T-helper 1 cell (primary cell): ENCODE measurements around the gene PPP1CC.

Experiments used
- DNase-seq, 5 donors: peaks; one replicate each; pipeline ENCODE4 v3.0.0-alpha.2; 2012 to 2020

The PPP1CC gene

GRCh38 chr12:110721570-110721969, 21.1 kb downstream of the PPP1CC start:
- DNase-seq: no peak

- DNase-seq: no peak
These were observed 22.2 kb downstream of the PPP1CC start for GRCh38 chr12:110720516-110720915.

GRCh38 chr12:110718222-110718908, 24.3 kb downstream of the PPP1CC start:
- no peak for DNase-seq

- DNase-seq: no peak
These were observed 25.7 kb downstream of the PPP1CC start for GRCh38 chr12:110717037-110717436.

- no peak for DNase-seq
These were observed 33.8 kb downstream of the PPP1CC start for GRCh38 chr12:110708917-110709316.

- DNase-seq: no peak
These were observed 37.4 kb downstream of the PPP1CC start for GRCh38 chr12:110705309-110705708.

- DNase-seq: peak in 1 of 5 donors; percentile 20
These were observed 37.9 kb downstream of the PPP1CC start for GRCh38 chr12:110704750-110705149.

- DNase-seq: no peak
These were observed 38.5 kb downstream of the PPP1CC start for GRCh38 chr12:110704231-110704630.

GRCh38 chr12:110702081-110702480, 40.6 kb downstream of the PPP1CC start:
- no peak for DNase-seq

GRCh38 chr12:110699591-110700445, 42.9 kb downstream of the PPP1CC start:
- DNase-seq: no peak

- peak; percentile 44 to 85 (median 63) for DNase-seq
These were observed 44.4 kb downstream of the PPP1CC start for GRCh38 chr12:110698171-110698902.

GRCh38 chr12:110697236-110697635, 45.5 kb downstream of the PPP1CC start:
- no peak for DNase-seq

GRCh38 chr12:110696283-110696682, 46.4 kb downstream of the PPP1CC start:
- DNase-seq: no peak

- DNase-seq: no peak
These were observed 48.3 kb downstream of the PPP1CC start for GRCh38 chr12:110694330-110694901.

- no peak for DNase-seq
These were observed 49.0 kb downstream of the PPP1CC start for GRCh38 chr12:110693731-110694130.

GRCh38 chr12:110690127-110690430, 52.6 kb downstream of the PPP1CC start:
- DNase-seq: no peak

GRCh38 chr12:110689281-110690126, 53.2 kb downstream of the PPP1CC start:
- peak; percentile 22 to 68 (median 35) for DNase-seq

GRCh38 chr12:110688446-110689280, 54.0 kb downstream of the PPP1CC start, which contains the start of gene HVCN1:
HVCN1 (minus strand) TSS chr12:110689115; CDS start chr12:110683245, 5,870 bp downstream.
- peak; percentile 11 to 48 (median 20) for DNase-seq

- DNase-seq: no peak
These were observed 55.1 kb downstream of the PPP1CC start for GRCh38 chr12:110687396-110688169.

GRCh38 chr12:110686294-110686903, 56.3 kb downstream of the PPP1CC start:
- DNase-seq: no peak
